ENCODE results near the gene TASOR2.

- no peak for TF ChIP-seq GATA2 (IDR thresholded peaks at IDR 0.05; ENCODE audit: low read depth, low read length)
- no peak for TF ChIP-seq GATA3 (IDR thresholded peaks at IDR 0.05; ENCODE audit: low read depth, low read length)
These were observed 31.9 kb upstream of the TASOR2 start for GRCh38 chr10:5652746-5653145.

Measured in SH-SY5Y (cell line).